ENCODE data around the gene PROM1. TPM values are rescaled to one million over a fixed set of nuclear protein-coding genes. Genes with fewer than 3 reads are reported as not detected.

PROM1 gene
- polyA plus RNA-seq, 1 donor from 2014 or later, result 1.1 TPM

GRCh38 chr4:16104520-16104919, 20.7 kb upstream of the PROM1 start:
- H3K27me3 ChIP-seq (ENCODE audit: insufficient read depth, low read depth, low read length), result no peaks in the 10 kb centered on the region
- H3F3A ChIP-seq (ENCODE audit: insufficient read depth, low read length, poor library complexity, severe bottlenecking), result no peaks in the 10 kb centered on the region
- no peak overlapping the region for H3K9ac ChIP-seq (ENCODE audit: low read length)
- no peaks in the 10 kb centered on the region for H3K36me3 ChIP-seq (ENCODE audit: insufficient read depth, low read length)
- H3K4me2 ChIP-seq (ENCODE audit: low read length), result no peak overlapping the region
- H3K79me2 ChIP-seq (replicated peaks; ENCODE audit: insufficient read depth, low read length), result no peaks in the 10 kb centered on the region
- TF ChIP-seq TAF1 (IDR thresholded peaks at IDR 0.05; ENCODE audit: low read depth), result no peak
- no peak for TF ChIP-seq RAD21 (conservative IDR thresholded peaks at IDR 0.05)
- TF ChIP-seq CTCF (IDR thresholded peaks at IDR 0.05; ENCODE audit: poor library complexity, severe bottlenecking), result no peak
- no peaks in the 10 kb centered on the region for H3K9me3 ChIP-seq (ENCODE audit: low read length)
- H4K20me1 ChIP-seq (ENCODE audit: insufficient read depth), result no peaks in the 10 kb centered on the region
- no peak overlapping the region for H2AFZ ChIP-seq (ENCODE audit: low read depth, low read length)
- no peak overlapping the region for H3K4me3 ChIP-seq (ENCODE audit: low read length)
- no peaks in the 10 kb centered on the region for H3K9me2 ChIP-seq (ENCODE audit: insufficient read depth, low read length)
- H3K27ac ChIP-seq (ENCODE audit: low read length), result no peak overlapping the region

DNA sequence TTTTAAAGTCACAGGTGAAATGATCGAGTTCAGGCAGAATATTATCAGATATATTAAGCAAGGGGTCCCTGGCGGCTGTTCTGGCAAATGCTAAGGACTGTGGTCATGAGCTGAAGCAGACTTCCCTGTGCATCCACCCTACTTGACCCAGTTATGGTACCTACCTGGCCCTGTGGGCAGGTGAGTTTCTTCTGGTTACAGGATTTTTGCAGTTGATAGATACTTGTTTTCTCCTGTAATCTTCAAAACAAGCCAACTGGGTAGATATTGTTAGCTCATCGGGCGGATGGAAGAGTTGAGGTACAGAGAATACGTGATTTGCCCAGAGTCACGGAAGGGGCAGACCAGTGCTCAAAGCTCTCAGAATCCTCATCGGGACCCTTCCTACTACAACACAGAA, 18.5 kb upstream of the PROM1 start:
- no peak overlapping the region for H2AFZ ChIP-seq (ENCODE audit: low read depth, low read length)
- H3K79me2 ChIP-seq (replicated peaks; ENCODE audit: insufficient read depth, low read length), result no peaks in the 10 kb centered on the region
- H3K9me3 ChIP-seq (ENCODE audit: low read length), result no peaks in the 10 kb centered on the region
- no peaks in the 10 kb centered on the region for H3K9me2 ChIP-seq (ENCODE audit: insufficient read depth, low read length)
- no peak overlapping the region for H3K9ac ChIP-seq (ENCODE audit: low read length)
- H3K4me3 ChIP-seq (ENCODE audit: low read length), result no peak overlapping the region
- no peaks in the 10 kb centered on the region for H3F3A ChIP-seq (ENCODE audit: insufficient read depth, low read length, poor library complexity, severe bottlenecking)
- H4K20me1 ChIP-seq (ENCODE audit: insufficient read depth), result no peaks in the 10 kb centered on the region
- no peaks in the 10 kb centered on the region for H3K36me3 ChIP-seq (ENCODE audit: insufficient read depth, low read length)
- no peaks in the 10 kb centered on the region for H3K27me3 ChIP-seq (ENCODE audit: insufficient read depth, low read depth, low read length)
- no peak overlapping the region for H3K27ac ChIP-seq (ENCODE audit: low read length)
- H3K4me2 ChIP-seq (ENCODE audit: low read length), result no peak overlapping the region
- TF ChIP-seq EZH2 (IDR thresholded peaks at IDR 0.05; ENCODE audit: borderline replicate concordance, insufficient read depth, low read length, poor library complexity, severe bottlenecking), result no peak

- H3K9ac ChIP-seq (ENCODE audit: low read length), result no peak overlapping the region
- H3K4me3 ChIP-seq (ENCODE audit: low read length), result no peak overlapping the region
- H3K79me2 ChIP-seq (replicated peaks; ENCODE audit: insufficient read depth, low read length), result no peaks in the 10 kb centered on the region
- H3K27ac ChIP-seq (ENCODE audit: low read length), result no peak overlapping the region
- no peaks in the 10 kb centered on the region for H3F3A ChIP-seq (ENCODE audit: insufficient read depth, low read length, poor library complexity, severe bottlenecking)
- H3K4me2 ChIP-seq (ENCODE audit: low read length), result no peak overlapping the region
- TF ChIP-seq REST (IDR thresholded peaks at IDR 0.05; ENCODE audit: borderline replicate concordance) (no peak), RAD21 (conservative IDR thresholded peaks at IDR 0.05) (no peak), POLR2AphosphoS5 (IDR thresholded peaks at IDR 0.05) (no peak), EZH2 (IDR thresholded peaks at IDR 0.05; ENCODE audit: borderline replicate concordance, insufficient read depth, low read length, poor library complexity, severe bottlenecking) (no peak)
- no peaks in the 10 kb centered on the region for H3K36me3 ChIP-seq (ENCODE audit: insufficient read depth, low read length)
- H3K27me3 ChIP-seq (ENCODE audit: insufficient read depth, low read depth, low read length), result no peaks in the 10 kb centered on the region
- no peaks in the 10 kb centered on the region for H3K9me3 ChIP-seq (ENCODE audit: low read length)
- H4K20me1 ChIP-seq (ENCODE audit: insufficient read depth), result no peaks in the 10 kb centered on the region
- H2AFZ ChIP-seq (ENCODE audit: low read depth, low read length), result no peak overlapping the region
- no peaks in the 10 kb centered on the region for H3K9me2 ChIP-seq (ENCODE audit: insufficient read depth, low read length)
These were observed 17.0 kb upstream of the PROM1 start for GRCh38 chr4:16100833-16101232.
